Upper lobe of left lung (tissue), 4 donors: ENCODE results near the gene NHLRC1.

Experiments
- CTCF ChIP-seq, 6 experiments: fragments of 450-650 bp in 4 of 6; fragments of 200-600 bp in 2 of 6; sonication (generic) in 2 of 6; IDR thresholded peaks; one replicate each; pipeline ENCODE4 v1.5.1; 2016 to 2019; ENCODE audit warnings: antibody characterized with exemption in 6 of 6
- EP300 ChIP-seq, 4 donors: sonication (generic); formaldehyde crosslinking; IDR thresholded peaks; one replicate each; pipeline ENCODE4 v1.5.1; 2017; ENCODE audit warnings: antibody characterized with exemption in 4 of 4, control low read depth in 2 of 4
- POLR2A ChIP-seq, 4 donors: fragments of 450-650 bp; IDR thresholded peaks; one replicate each; pipeline ENCODE4 v1.5.1; 2016 to 2017; ENCODE audit warnings: antibody characterized with exemption in 4 of 4, mild to moderate bottlenecking in 2 of 4
- POLR2AphosphoS5 ChIP-seq, 2 donors: sonication (generic); formaldehyde crosslinking; IDR thresholded peaks; one replicate each; pipeline ENCODE4 v1.5.1; 2017; ENCODE audit warnings: antibody characterized with exemption in 2 of 2

- TF ChIP-seq POLR2A (IDR thresholded peaks at IDR 0.05) (no peak), CTCF (IDR thresholded peaks at IDR 0.05) (no peak), POLR2AphosphoS5 (IDR thresholded peaks at IDR 0.05) (no peak), EP300 (IDR thresholded peaks at IDR 0.05) (no peak)
Measured at GRCh38 chr6:18132346-18132745, 9.9 kb upstream of the NHLRC1 start.
